Measurements from ENCODE around the gene GNG3. TPM values are rescaled to one million over a fixed set of nuclear protein-coding genes. Genes with fewer than 3 reads are reported as not detected.
"Not testable (repeated sequence)": the region's sequence is repeated elsewhere in the genome, so short reads cannot be mapped to it uniquely, and the experiment has no call there.

GNG3 gene
- not detected for total RNA-seq
- long read RNA-seq = 0 reads

DNA sequence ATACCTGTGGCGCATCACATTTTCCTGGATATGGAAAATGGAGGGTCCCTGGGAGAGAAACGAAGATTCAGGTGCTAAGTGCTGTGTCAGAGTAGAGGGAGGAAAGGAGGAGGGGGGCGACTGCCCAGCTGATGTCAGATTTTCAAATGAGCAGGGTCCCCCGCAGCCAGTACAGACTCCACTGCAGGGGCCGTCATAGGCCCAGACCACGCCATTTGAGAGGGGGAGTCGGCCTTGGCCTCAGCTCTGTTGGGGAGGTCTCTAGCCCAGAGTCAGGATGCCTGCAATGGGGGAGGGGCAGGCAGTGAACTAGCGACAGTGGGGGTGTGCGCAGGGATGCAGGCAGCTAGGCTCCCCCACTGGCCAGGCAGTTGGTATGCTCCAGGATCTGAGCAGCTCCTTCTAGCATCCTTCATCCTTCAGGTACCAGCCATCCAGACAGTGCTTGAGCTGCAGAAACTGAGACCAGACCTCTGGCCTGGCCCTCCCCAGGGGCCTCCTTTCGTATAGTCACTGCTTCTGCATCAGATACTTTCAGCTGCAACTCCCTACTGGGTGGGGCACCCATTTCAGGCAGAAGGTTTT, at the start of gene GNG3, which contains the start of gene BSCL2:
Gene GNG3, plus strand, starts transcription at position 400 of the 585 bp plus-strand sequence. CDS start 620 bp downstream, outside the sequence.
Gene BSCL2, minus strand, starts transcription at position 148 of the 585 bp plus-strand sequence. CDS start 229 bp downstream, outside the sequence.
- intact Hi-C loops (cut with DNase I) = no loop called here
- DNase-seq (no peak), ATAC-seq (no peak)

DNA sequence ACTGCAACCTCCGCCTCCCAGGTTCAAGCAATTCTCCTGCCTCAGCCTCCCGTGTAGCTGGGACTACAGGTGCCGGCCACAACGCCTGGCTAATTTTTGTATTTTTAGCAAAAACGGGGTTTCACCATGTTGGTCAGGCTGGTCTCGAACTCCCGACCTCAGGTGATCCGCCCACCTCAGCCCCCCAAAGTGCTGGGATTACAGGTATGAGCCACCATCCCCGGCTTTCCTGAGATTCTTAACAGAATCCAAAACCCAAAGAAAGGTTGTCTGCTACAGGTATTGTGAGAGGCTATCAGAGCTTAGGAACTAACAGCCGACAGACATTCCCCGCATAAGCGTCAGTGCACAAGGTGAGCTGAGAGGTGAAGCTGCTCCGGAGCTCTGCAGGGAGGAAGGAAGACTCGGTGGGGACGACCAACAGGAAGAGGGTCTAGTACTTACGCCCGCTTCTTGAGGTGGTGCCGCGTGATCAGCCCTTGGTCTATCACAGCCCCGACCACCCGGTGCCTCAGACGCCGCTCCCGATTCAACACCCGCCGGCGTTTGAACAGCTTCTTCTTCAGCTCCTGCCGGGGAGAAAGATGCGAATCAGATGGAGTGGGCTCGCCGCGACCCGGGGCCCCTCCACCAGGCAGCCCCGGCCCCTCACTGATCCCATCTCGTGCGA, 42.9 kb upstream of the GNG3 start:
- intact Hi-C loops (cut with DNase I) = no loop called here
- ATAC-seq (peak; percentile 41 to 54), DNase-seq (no peak)

DNA sequence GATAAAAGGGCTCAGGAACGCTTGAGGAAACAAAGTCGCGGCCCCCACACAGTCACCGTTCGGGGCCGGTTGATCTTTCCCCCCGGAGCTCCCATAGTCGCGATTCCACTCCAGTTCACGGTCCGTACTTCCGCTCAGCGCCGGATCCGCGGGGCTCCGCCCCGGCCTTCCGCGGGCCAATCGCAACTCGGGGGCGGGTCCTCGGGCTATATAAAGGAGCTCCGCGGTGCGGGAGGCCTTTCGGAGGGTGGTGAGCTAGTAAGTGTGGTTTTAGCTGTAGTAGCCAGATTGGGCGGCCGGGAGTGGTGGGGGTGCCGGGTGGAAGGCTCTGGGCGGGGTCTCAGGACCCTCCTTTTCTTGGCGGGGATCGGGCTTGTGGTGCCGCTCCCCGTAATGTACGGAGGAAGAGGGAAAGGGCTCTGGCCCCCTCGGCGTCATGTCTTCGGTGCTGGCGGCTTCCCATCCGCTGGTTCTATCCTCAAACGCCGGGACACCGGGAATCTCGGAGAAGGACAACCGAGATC, 42.3 kb upstream of the GNG3 start, which contains the start of the genes C11orf98 and CSKMT:
Gene C11orf98, minus strand, starts transcription at position 136 of the 524 bp plus-strand sequence. Its CDS starts 41 bp downstream, at position 95.
Gene CSKMT, plus strand, starts transcription at position 238 of the 524 bp plus-strand sequence. CDS start 568 bp downstream, outside the sequence.
- intact Hi-C loops (cut with DNase I) = no loop called here
- peak; percentile 97 to 98 for ATAC-seq
- DNase-seq = peak; percentile 95

DNA sequence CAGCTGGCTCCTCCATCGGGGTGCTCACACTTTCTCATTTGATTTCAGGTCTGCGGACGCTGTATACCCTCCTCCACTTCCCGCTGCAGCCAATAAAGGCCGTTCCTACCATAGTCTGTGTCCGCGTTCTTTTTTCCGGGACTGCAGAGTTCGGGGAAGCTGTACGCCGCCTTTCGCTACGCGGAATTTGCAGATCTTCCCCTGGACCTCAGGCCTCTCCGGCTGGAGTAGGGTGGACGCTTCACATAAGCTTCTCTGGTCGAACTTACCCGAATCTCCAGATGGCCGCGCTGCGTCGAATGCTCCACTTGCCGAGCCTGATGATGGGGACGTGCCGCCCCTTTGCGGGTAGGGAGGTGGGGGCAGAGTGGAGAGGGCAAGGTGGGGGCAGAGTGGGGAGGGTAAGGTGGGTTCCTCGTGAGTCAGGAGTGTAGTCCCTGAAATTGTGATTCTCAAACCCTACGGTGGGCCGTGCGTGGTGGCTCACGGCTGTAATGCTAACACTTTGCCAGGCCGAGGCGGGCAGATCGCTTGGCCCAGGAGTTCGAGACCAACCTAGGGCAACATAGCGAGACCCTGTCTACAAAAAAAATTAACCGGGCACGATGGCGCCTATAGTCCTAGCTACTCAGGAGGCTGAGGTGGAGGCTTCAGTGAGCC, 41.7 kb upstream of the GNG3 start:
- peak; percentile 57 for DNase-seq
- ATAC-seq = peak; percentile 51 to 52
- intact Hi-C loops (cut with DNase I) = no loop called here

DNA sequence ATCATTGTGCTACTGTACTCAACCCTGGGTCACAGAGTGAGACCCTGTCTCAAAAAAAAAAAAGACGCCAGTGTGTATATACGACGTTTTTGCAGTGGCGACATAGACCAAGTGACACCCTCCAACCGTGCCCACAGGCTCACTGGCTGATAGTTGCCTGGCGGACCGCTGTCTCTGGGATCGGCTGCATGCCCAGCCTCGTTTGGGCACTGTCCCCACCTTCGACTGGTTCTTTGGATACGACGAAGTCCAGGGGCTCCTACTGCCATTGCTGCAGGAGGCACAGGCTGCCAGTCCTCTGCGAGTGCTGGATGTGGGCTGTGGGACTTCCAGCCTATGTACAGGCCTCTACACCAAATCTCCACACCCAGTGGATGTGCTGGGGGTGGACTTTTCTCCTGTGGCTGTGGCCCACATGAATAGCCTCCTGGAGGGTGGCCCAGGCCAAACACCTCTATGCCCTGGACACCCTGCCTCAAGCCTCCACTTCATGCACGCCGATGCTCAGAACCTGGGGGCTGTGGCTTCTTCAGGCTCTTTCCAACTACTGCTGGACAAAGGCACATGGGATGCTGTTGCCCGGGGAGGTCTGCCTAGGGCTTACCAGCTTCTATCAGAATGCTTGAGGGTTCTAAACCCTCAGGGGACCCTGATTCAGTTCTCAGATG, 41.1 kb upstream of the GNG3 start:
- intact Hi-C loops (cut with DNase I) = no loop called here
- DNase-seq (no peak), ATAC-seq (no peak)

DNA sequence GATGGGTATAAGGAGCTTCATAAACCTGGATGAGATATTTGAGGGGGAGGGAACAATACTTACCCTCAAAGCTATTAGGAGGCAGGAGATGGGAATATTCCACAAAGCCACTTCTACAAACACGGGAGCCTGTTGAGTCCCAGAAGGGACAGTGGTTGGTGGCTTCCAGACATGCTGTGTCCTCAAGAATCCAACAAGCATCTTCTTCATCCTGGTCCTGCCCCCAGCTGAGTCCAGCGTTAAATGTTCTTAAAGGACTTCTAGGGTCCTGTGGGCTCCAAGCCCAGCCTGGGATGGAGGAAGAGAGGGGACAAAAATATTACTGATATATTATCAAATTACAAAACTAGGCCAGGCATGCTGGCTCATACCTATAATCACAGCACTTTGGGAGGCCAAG, 40.0 kb upstream of the GNG3 start:
- ATAC-seq (no peak), DNase-seq (no peak)
- intact Hi-C loops (cut with DNase I) = no loop called here

DNA sequence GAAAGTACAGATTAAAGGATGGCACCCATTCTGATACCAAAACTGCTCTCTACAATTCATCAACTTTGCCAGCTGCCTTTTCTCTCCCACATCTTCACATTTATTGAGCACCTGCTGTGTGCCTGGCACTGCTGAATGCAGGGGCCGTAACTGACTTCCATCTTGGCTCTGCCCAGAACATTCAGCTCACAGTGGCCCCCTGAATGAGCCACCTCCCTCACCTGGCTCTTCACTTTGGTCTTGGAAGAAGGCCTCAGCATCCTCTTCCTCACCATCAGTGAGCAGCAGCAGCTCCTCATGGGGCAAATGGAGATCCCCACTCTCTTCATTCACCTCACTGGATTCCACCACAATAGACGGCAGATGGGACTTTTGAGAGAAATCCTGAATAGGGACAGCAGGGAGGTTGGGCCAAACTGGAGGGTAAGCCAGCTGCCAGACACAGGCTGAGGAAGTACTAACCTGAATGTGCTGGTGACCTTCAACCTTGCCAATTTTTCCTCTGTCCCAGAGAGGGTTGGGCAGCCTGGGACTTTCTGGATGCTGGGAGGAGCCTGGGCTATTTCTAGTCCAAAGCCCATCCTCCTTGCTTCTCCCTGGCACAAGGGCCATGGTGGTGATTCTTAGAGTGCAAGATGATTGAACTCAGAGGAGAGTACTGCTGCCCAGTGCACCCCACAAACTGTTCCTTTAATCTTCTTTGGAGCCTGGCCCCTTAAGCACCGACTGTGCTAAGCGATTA, 37.9 kb upstream of the GNG3 start:
- ATAC-seq (no peak), DNase-seq (no peak)
- intact Hi-C loops (cut with DNase I) = no loop called here

DNA sequence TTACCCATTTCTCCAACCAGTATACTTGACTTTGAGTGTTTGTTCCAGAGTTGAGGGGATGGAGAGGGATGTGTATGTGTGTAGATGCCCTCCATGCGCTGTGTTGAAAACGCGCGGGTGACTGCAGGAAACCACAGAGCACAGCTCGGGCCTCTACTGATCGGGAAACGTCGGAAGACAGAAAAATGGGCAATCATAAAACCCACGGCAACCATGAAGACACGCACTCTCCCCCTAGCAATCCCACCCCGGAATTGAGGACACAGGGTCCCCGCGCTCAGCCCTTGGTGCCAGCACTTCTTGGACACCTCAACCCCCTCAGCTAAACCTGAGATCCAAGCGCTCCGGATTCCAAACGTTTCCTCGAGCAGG, 36.3 kb upstream of the GNG3 start:
- intact Hi-C loops (cut with DNase I) = no loop called here
- peak; percentile 32 to 41 for ATAC-seq
- DNase-seq = no peak

DNA sequence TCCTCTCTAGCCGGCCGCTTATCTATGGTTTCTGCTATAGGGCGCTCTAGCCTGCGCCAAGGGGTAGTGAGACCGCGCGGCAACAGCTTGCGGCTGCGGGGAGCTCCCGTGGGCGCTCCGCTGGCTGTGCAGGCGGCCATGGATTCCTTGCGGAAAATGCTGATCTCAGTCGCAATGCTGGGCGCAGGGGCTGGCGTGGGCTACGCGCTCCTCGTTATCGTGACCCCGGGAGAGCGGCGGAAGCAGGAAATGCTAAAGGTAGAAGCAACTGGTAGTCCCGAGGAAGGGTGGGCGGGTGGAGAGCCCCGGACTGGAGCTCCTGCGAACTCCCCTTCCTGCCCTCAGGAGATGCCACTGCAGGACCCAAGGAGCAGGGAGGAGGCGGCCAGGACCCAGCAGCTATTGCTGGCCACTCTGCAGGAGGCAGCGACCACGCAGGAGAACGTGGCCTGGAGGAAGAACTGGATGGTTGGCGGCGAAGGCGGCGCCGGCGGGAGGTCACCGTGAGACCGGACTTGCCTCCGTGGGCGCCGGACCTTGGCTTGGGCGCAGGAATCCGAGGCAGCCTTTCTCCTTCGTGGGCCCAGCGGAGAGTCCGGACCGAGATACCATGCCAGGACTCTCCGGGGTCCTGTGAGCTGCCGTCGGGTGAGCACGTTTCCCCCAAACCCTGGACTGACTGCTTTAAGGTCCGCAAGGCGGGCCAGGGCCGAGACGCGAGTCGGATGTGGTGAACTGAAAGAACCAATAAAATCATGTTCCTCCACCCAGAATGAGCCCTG, 35.7 kb upstream of the GNG3 start, which contains the start of the genes LBHD1 and UQCC3:
Gene LBHD1, minus strand, starts transcription at position 660 of the 782 bp plus-strand sequence. CDS start 2,236 bp downstream, outside the sequence.
Gene UQCC3, plus strand, starts transcription at position 66 of the 782 bp plus-strand sequence. Its CDS starts 73 bp downstream, at position 139.
- DNase-seq (peak; percentile 79), ATAC-seq (peak; percentile 87 to 88)
- intact Hi-C loops (cut with DNase I) = no loop called here

DNA sequence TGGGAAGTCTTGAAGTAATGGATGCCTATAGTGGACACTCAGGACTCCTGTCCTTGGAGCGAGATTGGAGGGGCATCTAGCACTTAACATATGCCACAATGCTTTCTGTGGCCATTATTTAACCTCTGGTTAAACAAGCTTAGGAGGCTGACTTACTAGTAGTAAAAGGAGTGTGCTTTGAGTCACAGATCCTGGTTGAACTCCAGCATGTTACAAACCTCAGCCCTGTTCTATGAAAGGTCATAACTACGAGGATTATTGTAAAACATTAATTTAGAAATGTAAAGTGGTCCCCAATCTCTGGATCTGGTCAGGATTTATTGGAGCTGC, 34.3 kb upstream of the GNG3 start:
- DNase-seq = no peak
- intact Hi-C loops (cut with DNase I) = no loop called here
- ATAC-seq = no peak

DNA sequence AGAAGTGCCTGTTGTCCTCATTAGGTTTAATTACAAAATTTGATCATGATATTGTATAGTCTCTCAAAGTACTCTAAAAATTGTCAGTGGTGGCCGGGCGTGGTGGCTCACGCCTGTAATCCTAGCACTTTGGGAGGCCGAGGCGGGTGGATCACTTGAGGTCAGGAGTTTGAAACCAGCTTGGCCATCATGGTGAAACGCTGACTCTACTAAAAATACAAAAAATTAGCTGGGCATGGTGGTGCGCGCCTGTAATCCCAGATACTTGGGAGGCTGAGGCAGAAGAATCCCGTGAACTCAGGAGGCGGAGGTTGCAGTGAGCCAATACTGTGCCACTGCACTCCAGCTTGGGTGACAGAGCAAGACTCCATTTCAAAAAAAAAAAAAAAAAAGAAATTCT, 32.1 kb upstream of the GNG3 start:
- ATAC-seq; intact Hi-C loops (cut with DNase I); DNase-seq: not testable (repeated sequence)

DNA sequence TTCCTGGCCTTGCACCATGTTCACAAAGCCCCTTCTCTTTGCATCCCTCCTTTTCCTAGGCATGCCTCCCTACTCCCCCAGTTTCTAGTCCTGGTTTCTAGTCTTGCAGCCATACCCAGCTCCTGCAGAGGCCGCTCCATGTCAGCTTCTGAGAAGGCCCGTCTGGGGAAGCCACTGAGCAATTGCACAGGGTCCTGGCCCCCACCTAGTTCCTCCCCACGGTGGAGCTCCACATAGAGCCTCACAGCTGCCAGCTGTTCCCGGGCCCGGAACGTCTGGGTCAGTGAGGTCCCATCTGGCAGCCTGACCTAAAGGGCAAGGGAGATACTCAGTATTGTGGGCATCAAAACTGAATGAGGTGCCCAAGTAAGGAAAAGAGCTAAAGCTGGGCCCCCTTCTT, 30.8 kb upstream of the GNG3 start:
- ATAC-seq (no peak), DNase-seq (no peak)
- intact Hi-C loops (cut with DNase I) = no loop called here

DNA sequence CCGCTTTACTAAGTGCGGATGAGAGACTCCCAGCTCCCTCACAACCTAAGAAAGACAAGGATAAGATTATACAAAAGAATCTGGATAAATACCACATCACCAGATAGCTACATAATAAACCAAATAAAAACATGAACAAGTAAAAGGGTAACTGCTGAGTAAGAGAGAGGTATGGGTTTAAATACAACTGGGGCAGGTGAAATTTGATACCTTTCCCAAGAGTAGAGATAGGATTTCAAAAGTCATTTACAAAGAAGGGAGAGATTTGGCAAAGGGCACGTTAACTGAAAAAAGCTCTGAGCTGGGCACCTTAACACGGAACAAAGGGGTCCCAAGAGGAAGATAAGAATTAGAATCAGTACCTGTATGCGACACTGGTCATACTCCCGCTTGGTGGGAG, 30.3 kb upstream of the GNG3 start:
- intact Hi-C loops (cut with DNase I) = no loop called here
- ATAC-seq = no peak

DNA sequence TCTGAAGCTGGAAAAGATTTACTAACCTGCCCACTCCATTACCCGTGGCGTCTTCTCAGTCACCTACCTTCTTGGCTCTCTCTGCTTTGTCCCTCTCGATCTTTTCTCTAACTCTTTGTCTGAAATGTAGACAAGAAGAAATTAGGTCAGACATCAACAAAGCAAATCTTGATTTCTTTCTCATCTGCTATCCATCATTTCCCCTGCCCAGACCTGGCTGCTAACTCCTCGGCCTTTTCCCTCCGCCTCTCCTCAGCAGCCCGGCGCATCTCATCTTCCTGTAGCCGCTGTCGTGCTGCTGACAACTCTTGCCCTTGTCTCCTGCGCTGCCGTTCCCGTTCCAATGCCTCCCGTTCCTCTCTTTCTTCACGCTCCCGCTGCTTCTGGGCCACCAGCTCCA, 29.8 kb upstream of the GNG3 start:
- intact Hi-C loops (cut with DNase I) = no loop called here
- ATAC-seq = no peak
- DNase-seq = no peak

More for the DNA sequence above, 30.3 kb upstream of the GNG3 start:
- DNase-seq = no peak

DNA sequence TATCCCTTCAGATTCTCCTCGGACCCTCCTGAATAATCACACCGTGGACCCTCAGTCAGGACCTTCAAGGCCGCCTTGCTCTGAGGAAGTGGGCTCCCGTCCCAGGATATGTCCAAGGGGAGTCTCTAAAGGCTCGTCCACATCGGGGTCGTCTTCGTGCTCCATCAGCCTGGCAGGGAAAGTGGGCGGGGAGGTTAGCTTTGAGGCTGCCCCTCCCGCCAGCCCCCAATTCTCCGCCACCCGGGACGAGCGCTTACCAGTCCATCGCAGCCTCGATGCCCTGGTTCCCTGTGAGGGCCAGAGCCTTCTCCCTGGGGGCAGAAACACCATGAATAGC, 29.1 kb upstream of the GNG3 start:
- DNase-seq (no peak), ATAC-seq (no peak)
- intact Hi-C loops (cut with DNase I) = no loop called here

DNA sequence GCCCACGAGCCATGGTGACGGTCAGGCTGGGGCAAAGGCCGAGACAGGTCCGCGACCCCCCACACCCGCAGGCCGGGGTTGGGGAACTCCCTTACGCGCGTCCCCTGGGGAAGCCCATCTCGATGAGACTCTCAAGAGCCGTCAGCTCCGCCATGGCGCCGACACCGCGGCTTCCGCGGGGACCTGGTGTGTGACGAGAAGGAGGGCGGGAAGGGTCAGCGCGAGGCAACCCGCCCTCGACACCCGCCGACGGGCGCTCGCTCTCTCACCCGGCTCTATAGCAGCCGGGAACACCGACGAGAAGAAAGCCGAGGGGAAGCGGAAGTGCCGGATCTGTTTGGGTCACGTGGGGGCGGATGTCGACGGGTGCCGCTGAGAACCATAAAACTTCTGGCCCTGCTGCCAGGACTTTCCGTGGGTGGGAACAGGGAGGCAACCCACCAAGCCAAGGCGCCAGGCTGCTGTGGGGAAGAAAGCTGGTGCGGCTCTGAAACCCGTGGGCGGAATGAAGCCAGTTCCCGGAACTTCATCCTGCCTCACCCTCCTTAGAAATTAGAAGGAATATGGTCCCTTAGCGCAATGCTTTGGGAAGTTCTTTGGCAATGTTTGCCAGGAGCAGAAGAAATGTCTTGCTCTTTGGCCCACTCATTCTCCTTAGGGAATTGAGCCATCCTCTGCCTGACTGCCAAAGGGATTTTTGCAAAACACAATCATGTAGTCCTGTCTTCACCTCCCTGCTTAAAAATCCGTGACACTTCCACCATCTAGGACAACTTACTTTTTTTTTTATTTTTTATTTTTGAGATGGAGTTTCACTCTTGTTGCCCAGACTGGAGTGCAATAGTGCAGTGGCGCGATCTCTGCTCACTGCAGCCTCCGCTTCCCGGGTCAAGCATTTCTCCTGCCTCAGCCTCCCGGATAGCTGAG, 28.4 kb upstream of the GNG3 start, which contains the start of gene UBXN1:
Gene UBXN1, minus strand, starts transcription at position 304 of the 927 bp plus-strand sequence. Its CDS starts 150 bp downstream, at position 154.
- peak; percentile 90 to 93 for ATAC-seq
- intact Hi-C loops (cut with DNase I) = no loop called here
- peak; percentile 95 for DNase-seq

DNA sequence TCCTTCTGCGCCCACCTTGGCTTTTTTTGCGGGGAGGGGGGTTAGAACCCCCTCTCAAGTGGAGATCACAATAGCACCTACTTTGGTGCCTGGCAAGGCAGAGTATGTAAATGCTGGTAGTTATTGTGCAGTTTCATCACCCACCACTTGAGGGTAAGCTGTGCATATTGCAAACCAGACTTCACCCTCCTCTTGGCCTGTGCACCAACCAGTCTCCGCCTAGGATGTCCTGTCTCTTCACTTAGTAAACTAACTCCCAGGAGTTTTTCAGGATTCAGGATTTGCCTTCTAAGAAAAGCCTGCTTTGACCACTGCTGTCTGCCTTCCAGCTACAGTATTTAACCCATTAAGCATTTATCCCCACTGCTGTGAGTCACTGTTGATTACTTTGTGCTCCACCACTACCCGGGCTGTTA, 26.6 kb upstream of the GNG3 start:
- intact Hi-C loops (cut with DNase I) = no loop called here
- DNase-seq (peak; percentile 44), ATAC-seq (peak; percentile 61 to 72)
